CD4-positive, alpha-beta T cell treated with Interleukin-15 for 4 hours (primary cell): Measurements from ENCODE around the gene NARS2.

Experiments
- DNase-seq: peaks from one replicate; pipeline ENCODE4 v3.0.0-alpha.2; 2020; ENCODE audit warnings: low spot score

NARS2 gene

GRCh38 chr11:78415338-78415737 lies 159.3 kb downstream of the NARS2 start:
- no peak for DNase-seq

- peak; percentile 30 for DNase-seq
Observed at GRCh38 chr11:78414321-78415051, 160.2 kb downstream of the NARS2 start.

GRCh38 chr11:78408619-78409018 lies 166.0 kb downstream of the NARS2 start:
- no peak for DNase-seq

- DNase-seq = no peak
Observed at GRCh38 chr11:78406568-78407196, 168.0 kb downstream of the NARS2 start.

- no peak for DNase-seq
Observed at GRCh38 chr11:78405805-78406204, 168.9 kb downstream of the NARS2 start.

GRCh38 chr11:78403781-78404180 lies 170.9 kb downstream of the NARS2 start:
- DNase-seq = no peak

- no peak for DNase-seq
Observed at GRCh38 chr11:78402847-78403246, 171.8 kb downstream of the NARS2 start.

- DNase-seq = no peak
Observed at GRCh38 chr11:78400702-78401101, 174.0 kb downstream of the NARS2 start.

GRCh38 chr11:78400116-78400515 lies 174.5 kb downstream of the NARS2 start:
- no peak for DNase-seq

GRCh38 chr11:78399136-78399535 lies 175.5 kb downstream of the NARS2 start:
- no peak for DNase-seq

- DNase-seq = no peak
Observed at GRCh38 chr11:78398715-78399114, 175.9 kb downstream of the NARS2 start.

GRCh38 chr11:78397398-78397797 lies 177.3 kb downstream of the NARS2 start:
- no peak for DNase-seq

GRCh38 chr11:78395597-78395996 lies 179.1 kb downstream of the NARS2 start:
- DNase-seq = no peak

GRCh38 chr11:78392854-78393253 lies 181.8 kb downstream of the NARS2 start:
- no peak for DNase-seq

- DNase-seq = no peak
Observed at GRCh38 chr11:78391424-78391823, 183.2 kb downstream of the NARS2 start.

GRCh38 chr11:78390809-78391208 lies 183.9 kb downstream of the NARS2 start:
- no peak for DNase-seq

- DNase-seq = no peak
Observed at GRCh38 chr11:78386215-78386941, 188.3 kb downstream of the NARS2 start.
